ENCODE measurements around the gene SPDEF.

Gene SPDEF

DNA sequence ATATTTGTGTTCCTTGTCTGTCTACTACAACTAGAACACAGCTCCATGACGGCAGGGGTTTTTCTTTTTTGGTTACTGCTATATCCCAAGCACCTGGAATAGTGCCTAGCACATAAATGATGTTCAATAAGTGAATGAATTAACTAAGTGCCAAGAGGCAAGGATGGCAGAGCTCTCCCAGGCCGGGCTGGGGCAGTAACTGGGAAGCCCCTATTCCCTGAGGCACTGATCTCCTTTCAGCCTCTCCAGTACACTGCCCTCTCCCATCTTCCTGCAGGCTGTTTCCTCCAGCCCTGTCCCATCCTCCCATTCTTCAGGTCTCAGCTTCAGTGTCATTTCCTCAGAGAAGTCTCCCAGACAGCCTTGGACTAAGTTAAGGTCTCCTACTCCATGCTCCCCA lies 29.0 kb upstream of the SPDEF start:
- Histone ChIP-seq H3K4me1 (ENCODE audit: insufficient read depth, low read length, severe bottlenecking) (no peaks in the 10 kb centered on the region), H3K79me2 (ENCODE audit: insufficient read depth, low read length) (no peaks in the 10 kb centered on the region), H3K27ac (ENCODE audit: low read depth, low read length, poor library complexity, severe bottlenecking) (no peak overlapping the region), H3K36me3 (ENCODE audit: insufficient read depth, low read length) (peaks cover 37% of the 10 kb centered on the region; the same call in 1 of the 2 replicates), H3K4me2 (ENCODE audit: low read length) (no peak overlapping the region), H4K20me1 (ENCODE audit: insufficient read depth, low read length) (no peaks in the 10 kb centered on the region), H3K9me2 (ENCODE audit: low read depth, low read length) (no peaks in the 10 kb centered on the region), H3K27me3 (ENCODE audit: insufficient read depth, low read length) (no peaks in the 10 kb centered on the region), H3K9ac (ENCODE audit: low read length) (no peak overlapping the region), H3K4me3 (ENCODE audit: low read depth, low read length, poor library complexity, severe bottlenecking) (no peak overlapping the region), H2AFZ (ENCODE audit: low read length) (no peak overlapping the region), H3K9me3 (ENCODE audit: low read length) (no peaks in the 10 kb centered on the region), H3F3A (ENCODE audit: insufficient read depth, low read length) (no peaks in the 10 kb centered on the region)
- TF ChIP-seq, protein P1, sequence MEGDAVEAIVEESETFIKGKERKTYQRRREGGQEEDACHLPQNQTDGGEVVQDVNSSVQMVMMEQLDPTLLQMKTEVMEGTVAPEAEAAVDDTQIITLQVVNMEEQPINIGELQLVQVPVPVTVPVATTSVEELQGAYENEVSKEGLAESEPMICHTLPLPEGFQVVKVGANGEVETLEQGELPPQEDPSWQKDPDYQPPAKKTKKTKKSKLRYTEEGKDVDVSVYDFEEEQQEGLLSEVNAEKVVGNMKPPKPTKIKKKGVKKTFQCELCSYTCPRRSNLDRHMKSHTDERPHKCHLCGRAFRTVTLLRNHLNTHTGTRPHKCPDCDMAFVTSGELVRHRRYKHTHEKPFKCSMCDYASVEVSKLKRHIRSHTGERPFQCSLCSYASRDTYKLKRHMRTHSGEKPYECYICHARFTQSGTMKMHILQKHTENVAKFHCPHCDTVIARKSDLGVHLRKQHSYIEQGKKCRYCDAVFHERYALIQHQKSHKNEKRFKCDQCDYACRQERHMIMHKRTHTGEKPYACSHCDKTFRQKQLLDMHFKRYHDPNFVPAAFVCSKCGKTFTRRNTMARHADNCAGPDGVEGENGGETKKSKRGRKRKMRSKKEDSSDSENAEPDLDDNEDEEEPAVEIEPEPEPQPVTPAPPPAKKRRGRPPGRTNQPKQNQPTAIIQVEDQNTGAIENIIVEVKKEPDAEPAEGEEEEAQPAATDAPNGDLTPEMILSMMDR (IDR thresholded peaks at IDR 0.05; ENCODE audit: low read length) = no peak
- TF ChIP-seq EZH2 (IDR thresholded peaks at IDR 0.05; ENCODE audit: borderline replicate concordance, low read length) = no peak

DNA sequence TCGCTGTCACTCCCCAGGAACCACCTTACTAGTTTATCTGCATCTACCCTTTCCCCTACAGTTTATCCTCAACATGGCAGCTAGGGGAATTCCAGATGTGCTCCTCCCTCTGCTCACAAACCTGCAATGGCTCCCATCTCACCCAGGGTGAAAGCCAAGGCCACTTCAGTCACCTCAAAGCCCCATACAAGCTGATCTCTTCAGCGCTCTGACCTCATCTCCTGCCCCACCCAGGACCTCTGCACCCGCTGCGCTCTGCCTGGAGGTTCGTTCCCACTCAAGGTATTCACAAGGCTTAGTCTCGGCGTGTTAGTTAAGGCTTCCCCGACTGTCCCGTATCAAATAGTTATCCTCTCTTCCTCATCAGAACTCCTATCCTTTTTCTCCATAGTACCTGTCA lies 28.6 kb upstream of the SPDEF start:
- no peak overlapping the region for H3K4me2 ChIP-seq (ENCODE audit: low read length)
- H3K9me3 ChIP-seq (ENCODE audit: low read length) = no peaks in the 10 kb centered on the region
- no peaks in the 10 kb centered on the region for H3F3A ChIP-seq (ENCODE audit: insufficient read depth, low read length)
- no peak overlapping the region for H3K9ac ChIP-seq (ENCODE audit: low read length)
- H3K27me3 ChIP-seq (ENCODE audit: insufficient read depth, low read length) = no peaks in the 10 kb centered on the region
- no peaks in the 10 kb centered on the region for H3K4me1 ChIP-seq (ENCODE audit: insufficient read depth, low read length, severe bottlenecking)
- no peak overlapping the region for H2AFZ ChIP-seq (ENCODE audit: low read length)
- H4K20me1 ChIP-seq (ENCODE audit: insufficient read depth, low read length) = no peaks in the 10 kb centered on the region
- H3K36me3 ChIP-seq (ENCODE audit: insufficient read depth, low read length) = peaks cover 33% of the 10 kb centered on the region; the same call in 1 of the 2 replicates
- no peak overlapping the region for H3K4me3 ChIP-seq (ENCODE audit: low read depth, low read length, poor library complexity, severe bottlenecking)
- no peaks in the 10 kb centered on the region for H3K79me2 ChIP-seq (ENCODE audit: insufficient read depth, low read length)
- TF ChIP-seq, protein P1 (IDR thresholded peaks at IDR 0.05; ENCODE audit: low read length) = no peak
- TF ChIP-seq EZH2 (IDR thresholded peaks at IDR 0.05; ENCODE audit: borderline replicate concordance, low read length) = no peak
- H3K27ac ChIP-seq (ENCODE audit: low read depth, low read length, poor library complexity, severe bottlenecking) = no peak overlapping the region
- H3K9me2 ChIP-seq (ENCODE audit: low read depth, low read length) = no peaks in the 10 kb centered on the region

DNA sequence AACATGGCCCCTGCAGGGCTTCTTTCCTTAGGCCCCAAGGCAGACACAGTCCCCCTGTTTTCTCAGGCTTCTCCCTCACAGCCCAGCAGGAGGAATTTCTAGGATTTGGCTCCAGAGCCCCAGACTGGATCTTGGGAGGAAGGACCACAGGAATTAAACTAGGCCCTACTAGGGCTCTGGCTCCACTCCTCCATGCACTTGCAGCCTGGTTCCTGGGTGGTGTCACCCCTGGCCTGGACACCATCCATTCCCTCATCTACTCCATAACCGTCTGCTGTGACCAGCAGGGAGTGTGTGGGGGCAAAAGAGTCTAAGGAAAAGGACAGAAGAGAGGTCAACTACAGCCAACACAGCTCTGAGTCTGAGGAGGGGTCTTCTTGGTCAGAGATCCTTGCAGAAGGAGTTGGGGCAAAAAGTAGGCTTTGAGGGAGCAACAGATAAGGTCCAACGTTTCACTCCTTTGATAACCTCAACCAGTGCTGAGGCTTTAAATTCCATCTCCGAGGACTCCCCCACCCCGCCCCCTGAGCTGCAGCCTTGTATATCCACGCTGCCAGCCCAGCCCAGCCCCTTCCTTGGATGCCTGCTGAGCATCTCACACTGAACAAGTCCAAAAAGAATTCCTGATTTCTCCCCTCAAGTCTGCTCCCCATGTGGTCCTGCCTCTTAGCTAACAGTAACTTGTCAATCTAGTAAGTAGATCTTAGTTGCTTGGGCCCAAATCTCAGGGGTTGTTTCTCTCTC lies 27.9 kb upstream of the SPDEF start:
- H3K27me3 ChIP-seq (ENCODE audit: insufficient read depth, low read length) = no peaks in the 10 kb centered on the region
- H3K36me3 ChIP-seq (ENCODE audit: insufficient read depth, low read length) = peaks cover 26% of the 10 kb centered on the region; the same call in 1 of the 2 replicates
- H3K9me2 ChIP-seq (ENCODE audit: low read depth, low read length) = no peaks in the 10 kb centered on the region
- H3K4me3 ChIP-seq (ENCODE audit: low read depth, low read length, poor library complexity, severe bottlenecking) = no peak overlapping the region
- H3F3A ChIP-seq (ENCODE audit: insufficient read depth, low read length) = no peaks in the 10 kb centered on the region
- no peak overlapping the region for H3K27ac ChIP-seq (ENCODE audit: low read depth, low read length, poor library complexity, severe bottlenecking)
- no peaks in the 10 kb centered on the region for H4K20me1 ChIP-seq (ENCODE audit: insufficient read depth, low read length)
- H3K79me2 ChIP-seq (ENCODE audit: insufficient read depth, low read length) = no peaks in the 10 kb centered on the region
- H2AFZ ChIP-seq (ENCODE audit: low read length) = no peak overlapping the region
- TF ChIP-seq, protein P1 (IDR thresholded peaks at IDR 0.05; ENCODE audit: low read length) = no peak
- no peak for TF ChIP-seq EZH2 (IDR thresholded peaks at IDR 0.05; ENCODE audit: borderline replicate concordance, low read length)
- H3K4me1 ChIP-seq (ENCODE audit: insufficient read depth, low read length, severe bottlenecking) = no peaks in the 10 kb centered on the region
- no peaks in the 10 kb centered on the region for H3K9me3 ChIP-seq (ENCODE audit: low read length)
- no peak overlapping the region for H3K4me2 ChIP-seq (ENCODE audit: low read length)
- H3K9ac ChIP-seq (ENCODE audit: low read length) = no peak overlapping the region
